NCI-H1048 (cell line): ENCODE data around the gene APOM.

ENCODE experiments used
- DNase-seq: peaks from one replicate; lab custom pipeline; 2025; lab: John Stamatoyannopoulos, UW

The APOM gene

GRCh38 chr6:31705931-31706330 lies 50.2 kb downstream of the APOM start:
- DNase-seq = no peak

- DNase-seq = no peak
Observed at GRCh38 chr6:31706599-31706998, 50.9 kb downstream of the APOM start, which contains the start of gene LY6G6F. Gene LY6G6F (plus strand): TSS chr6:31706866. CDS start chr6:31706907, 41 bp downstream.

GRCh38 chr6:31707701-31708100 lies 52.0 kb downstream of the APOM start:
- no peak for DNase-seq
